Measurements from ENCODE around the gene HNRNPR.
A peak's percentile ranks its signal among the peaks of the same experiment; 100 is the strongest.
"Not testable (repeated sequence)": the region's sequence is repeated elsewhere in the genome, so short reads cannot be mapped to it uniquely, and the experiment has no call there.

Gene HNRNPR

DNA sequence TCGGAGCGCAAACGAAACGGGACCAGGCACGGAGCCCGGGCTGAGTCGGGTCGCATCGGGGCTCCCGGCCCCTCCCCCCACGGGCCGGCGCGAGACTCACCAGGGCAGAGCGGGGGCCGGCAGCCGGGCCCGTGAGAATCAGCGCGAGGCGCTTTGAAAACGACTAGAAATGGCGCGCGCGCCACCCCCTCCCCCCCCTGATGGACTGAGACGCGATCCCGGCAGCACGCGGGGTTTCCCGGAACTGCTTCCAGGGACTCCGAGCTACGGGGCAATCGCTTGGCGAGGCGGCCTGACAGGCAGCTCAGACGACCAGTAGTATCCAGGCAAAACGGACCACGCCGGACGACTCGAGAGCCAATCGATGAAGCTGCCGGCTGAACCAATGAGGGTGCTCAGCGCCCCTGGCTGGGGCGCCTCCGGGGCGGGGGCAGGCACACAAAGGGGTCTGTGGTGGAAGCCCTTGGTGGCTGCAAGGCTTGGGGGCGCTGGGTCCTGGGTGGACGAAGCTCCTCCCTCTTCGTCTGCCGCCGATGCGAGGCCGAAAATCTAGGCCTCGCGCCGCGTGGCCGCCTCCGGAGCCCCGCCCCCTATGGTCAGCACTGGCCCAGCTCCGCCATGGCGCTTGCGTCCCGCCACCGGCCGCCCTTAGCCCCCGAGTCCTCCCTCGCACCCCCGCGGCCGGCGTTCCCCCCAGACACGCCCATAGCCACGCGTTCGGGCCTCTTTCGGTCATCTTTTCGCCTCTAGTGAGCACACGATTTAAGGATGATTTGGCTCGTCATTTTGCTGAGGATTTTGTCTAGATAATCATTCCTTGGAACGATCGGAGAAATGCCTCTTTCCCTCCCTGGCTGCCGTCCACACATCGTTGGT is at the start of gene HNRNPR:
TSS of gene HNRNPR (minus strand) at position 174 of the 876 bp plus-strand sequence. CDS start 3,276 bp downstream, outside the sequence.
- peak; percentile 98 for DNase-seq

DNA sequence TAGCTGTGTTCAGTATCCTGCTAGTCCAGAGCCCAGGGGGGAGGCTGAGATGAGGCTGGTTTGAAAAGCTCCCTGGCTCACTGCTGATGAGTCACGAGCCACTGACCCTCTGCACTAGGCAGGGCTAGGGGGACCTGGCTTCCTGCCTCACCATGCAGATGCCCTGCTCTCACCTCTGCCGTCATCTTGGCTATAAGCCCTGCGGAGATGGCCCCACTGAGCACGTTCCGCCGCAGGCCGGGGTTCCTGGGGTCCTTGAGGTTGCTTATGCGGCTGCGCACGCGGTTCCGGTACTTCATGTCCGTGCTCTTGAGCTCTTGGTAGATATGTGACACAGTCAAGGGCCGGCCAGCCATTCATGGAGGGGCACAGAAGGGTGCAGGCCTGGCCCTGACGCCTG is 49.6 kb upstream of the HNRNPR start:
- no peak for DNase-seq

DNA sequence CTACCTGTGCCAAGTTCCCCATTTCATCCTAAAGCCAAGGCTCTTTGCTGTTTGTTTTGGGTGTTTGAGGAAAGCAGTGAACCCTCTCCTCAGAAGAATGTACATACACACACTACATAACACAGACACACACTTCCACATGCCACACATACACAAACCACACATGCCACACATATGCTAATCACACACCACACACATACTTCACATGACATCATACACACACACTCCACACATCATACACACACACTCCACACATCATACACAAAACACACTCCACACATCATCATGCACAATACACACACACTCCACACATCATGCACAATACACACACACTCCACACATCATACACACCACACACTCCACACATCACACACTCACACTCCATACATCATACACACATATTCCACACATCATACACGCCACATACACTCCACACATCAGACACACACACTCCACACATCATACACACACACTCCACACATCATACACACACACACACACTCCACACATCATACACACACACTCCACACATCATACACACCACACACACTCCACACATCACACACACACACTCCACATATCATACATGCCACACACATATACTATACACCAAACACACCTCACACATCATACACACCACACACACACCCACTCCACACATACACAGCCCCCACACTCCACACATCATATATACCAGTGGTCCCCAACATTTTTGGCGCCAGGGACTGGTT is 48.2 kb upstream of the HNRNPR start:
- no peak for DNase-seq

DNA sequence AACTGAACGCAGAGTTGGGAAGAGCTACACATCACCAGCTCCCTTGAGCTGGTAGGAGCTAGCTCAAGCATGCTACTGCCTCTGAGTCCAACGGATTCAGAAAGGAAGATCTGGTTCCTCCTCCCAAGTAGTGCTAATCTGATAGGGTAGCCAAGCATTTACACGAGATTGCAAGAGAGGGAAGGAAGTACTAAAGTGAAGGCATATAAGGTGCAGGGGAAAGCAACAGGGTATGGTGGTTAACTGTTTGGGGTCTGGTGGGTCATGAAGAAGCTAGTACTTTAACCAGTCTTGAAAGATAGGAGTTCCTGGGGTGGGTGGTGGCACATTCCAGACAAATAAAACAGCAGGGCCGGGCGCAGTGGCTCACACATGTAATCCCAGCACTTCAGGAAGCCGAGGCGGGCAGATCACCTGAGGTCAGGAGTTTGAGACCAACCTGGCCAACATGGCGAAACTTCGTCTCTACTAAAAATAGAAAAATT is 45.8 kb upstream of the HNRNPR start:
- no peak for DNase-seq

DNA sequence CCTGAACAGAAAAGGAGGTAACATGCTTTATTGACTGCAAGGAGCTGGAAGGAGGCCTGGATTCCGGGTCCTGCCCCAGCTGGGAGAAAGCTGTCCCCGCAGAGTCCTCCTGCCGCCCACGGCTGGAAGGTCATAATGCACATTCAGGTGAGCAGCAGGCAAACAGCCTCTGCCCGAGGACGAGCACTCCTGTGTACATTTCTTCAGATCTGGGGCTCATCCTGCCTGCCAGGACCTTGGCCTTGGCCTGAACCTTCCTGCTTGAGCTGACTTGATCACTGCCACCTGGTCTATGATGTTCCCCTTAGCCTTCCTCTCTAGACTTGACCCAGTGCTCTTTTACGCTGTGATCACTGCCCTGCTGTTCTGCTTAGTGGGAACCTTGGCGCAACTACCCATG is 43.4 kb upstream of the HNRNPR start:
- no peak for DNase-seq

DNA sequence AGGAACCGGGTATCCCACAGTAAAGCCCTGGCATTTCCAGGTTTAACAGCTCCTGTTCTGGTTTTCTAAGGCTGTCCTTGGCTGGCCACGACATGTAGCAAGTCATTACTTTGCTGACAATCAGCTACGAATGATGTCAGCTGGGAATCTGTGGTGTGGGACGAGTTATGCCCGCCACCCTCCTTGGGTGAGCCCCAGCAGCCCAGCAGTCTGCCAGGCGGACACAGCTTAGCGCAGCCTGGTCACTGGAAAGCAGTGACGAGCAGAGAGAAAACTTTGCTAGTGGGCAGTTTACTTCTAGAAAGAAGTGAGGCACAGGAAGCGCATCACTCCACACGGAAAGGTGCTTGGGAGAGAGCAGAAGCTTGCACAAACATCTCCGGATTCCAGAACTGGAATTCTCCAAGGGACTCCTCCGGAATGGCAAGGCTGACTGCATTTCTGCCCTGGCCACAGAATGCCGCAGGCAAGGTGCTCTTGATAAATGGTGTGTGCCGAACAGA is 41.1 kb upstream of the HNRNPR start:
- no peak for DNase-seq

DNA sequence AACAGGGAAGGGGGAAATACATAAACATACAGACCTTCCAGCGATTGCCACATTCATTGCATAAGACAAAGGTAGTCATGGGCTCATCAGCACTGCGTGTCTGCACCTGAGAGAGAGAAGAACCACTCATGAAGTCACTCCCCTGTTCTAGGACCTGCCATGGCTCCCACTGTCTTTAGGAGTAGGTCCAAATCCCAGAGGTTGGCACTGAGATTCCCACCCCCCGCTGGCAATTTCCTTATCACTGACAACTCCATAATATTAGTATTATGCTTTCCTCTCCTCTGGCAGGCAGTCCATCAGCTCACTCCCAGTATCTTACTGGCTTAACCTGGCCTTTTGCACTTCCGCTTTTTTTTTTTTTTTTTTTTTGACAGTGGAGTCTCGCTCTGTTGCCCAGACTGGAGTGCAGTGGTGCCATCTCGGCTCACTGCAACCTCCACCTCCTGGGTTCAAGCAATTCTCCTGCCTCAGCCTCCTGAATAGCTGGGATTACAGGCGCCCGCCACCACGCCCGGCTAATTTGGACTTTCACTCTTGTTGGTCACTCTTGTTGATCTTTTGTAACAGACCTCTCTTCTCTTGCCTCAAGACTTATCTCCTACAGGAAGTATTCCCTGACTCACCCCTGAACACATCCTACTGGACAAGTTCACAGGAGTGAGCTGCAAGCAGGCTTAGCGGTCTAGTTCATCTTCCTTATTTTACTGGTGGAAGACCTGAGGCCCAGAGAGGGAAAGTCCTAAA is 40.4 kb upstream of the HNRNPR start:
- no peak for DNase-seq

DNA sequence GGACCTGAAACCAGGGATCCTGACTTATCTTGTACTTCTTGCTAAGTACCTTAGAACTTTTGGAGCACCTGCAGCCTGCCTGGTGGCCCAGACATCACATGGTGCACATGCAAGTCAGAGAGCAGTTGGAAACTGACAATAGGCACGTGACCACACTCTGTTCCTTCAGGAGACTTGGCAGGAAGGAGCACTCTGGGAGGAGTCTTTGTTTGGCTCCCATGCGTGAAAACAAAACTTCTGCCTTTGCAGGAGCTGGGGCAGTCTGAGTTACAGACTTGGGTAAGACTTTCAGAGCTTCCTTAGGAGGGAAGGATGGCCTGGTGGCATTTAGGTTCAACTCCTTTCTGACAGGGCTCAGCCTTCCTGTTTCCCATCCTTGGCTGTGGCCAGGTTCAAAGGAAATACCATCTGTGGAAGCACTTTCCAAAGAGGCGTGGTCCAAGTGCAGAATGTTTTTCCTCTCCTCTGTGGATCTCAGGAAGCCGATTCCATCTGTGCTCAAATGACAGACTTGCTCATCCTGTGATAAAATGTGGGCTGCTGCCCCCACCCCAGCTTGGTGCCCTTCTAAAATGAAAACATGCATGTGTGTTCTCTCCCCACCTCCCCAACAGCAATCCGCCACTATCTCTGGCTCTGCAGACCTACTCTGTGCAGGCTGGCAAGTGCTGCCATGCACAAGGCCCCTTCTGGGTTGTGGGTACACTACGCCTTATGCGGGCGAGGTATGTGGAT is 39.7 kb upstream of the HNRNPR start:
- no peak for DNase-seq

DNA sequence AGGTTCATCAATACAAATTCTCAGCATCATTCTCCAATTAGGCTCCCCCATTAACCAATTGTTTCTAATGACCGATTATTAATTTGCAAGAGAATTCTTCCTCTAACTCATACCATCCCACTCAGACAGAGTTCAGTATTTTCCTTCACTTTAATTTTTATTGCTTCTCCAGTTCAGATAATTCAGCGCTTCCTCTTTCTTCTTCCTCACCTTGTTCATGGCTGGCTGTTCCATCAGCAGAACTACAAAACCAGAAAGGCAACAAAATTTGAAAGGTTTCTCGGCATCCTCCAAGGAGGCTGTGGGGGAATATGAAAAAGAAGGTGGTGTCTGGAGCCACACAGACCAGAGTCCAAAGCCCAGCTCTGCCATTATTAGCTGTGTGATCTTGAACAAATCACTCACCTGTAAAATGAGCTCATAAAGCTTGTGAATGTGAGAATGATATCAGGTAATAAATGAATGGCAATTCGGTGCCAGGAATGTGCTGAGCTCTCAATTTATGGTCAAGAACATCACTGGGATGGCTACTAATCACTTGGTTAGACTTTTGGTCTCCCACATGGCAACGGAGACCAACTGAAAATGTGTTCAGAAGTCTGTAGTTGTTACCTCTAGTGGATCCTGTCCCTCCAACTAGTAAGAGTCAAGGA is 37.3 kb upstream of the HNRNPR start:
- DNase-seq = no peak

DNA sequence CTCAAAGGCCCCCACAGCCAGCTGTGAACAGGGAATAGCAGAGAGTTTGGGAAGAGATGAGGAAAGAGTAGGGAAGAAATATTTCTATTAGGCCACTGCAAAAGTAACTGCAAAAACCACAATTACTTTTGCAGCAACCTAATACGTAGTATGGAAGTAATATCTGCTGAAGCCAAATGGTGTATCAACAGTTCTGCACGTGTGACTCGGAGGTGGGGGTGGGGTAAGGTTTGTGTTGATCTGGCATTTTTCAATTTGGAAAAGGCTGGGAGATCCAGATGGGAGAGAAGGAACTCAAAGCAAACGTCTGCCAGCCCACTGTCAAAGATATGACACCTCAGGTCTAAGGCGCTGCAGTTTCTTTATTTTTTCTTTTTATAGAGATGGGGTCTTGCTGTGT is 36.6 kb upstream of the HNRNPR start:
- DNase-seq = no peak

DNA sequence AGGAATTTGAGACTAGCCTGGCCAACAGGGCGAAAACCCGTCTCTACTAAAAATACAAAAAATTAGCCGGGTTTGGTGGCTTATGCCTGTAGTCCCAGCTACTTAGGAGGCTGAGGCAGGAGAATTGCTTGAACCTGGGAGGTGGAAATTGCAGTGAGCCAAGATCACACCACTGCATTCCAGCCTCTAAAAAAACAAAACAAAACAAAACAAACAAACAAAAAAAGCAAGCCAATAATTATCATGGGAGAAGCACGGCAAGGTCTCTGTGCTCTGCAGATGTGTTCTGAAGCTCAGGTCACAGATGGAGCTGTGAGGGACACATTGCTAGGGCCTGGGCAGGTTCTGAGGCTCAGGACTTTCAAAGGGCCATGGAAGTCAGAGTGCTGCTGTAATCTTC is 36.2 kb upstream of the HNRNPR start:
- not testable (repeated sequence) for DNase-seq

DNA sequence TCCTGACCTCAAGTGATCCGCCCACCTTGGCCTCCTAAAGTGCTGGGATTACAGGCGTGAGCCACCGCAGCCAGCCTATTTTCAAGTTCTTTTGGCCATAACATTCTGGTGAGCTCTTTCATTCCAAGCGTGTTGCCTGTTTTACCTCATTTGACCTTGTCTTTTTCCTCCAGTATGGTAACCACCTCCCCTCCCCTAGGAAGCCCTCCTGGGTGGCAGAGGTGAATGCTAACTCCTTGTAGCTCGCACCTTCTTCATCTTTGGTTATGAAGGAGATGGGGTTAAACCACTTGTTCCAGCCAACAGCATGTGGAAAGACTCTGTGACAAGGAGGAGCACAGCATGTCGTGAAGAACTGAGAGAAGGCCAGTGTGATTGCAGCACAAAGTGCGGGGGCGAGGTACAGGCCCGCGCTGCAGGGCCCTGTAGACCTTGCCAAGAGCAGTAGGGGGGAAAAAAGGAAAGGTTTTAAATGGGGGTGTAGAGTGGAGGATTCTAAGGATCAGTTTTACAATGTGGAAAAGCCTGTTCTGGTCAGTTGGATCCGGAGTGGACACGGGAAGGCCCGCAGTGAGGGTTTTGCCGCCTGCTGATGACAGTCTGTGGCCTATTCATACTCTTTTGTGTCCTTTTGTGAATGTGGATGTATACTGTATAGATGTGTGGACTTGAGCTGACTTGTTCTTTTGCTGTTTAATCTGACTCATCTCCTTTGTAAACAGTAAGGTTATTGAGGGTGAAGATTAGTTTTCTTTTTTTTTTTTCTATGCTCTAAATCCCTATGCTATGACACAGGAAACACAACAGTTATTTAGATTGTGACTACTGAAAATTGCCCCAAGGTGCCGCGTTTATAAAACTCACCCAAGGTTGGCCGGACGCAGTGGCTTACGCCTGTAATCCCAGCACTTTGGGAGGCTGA is 33.1 kb upstream of the HNRNPR start:
- DNase-seq = no peak

DNA sequence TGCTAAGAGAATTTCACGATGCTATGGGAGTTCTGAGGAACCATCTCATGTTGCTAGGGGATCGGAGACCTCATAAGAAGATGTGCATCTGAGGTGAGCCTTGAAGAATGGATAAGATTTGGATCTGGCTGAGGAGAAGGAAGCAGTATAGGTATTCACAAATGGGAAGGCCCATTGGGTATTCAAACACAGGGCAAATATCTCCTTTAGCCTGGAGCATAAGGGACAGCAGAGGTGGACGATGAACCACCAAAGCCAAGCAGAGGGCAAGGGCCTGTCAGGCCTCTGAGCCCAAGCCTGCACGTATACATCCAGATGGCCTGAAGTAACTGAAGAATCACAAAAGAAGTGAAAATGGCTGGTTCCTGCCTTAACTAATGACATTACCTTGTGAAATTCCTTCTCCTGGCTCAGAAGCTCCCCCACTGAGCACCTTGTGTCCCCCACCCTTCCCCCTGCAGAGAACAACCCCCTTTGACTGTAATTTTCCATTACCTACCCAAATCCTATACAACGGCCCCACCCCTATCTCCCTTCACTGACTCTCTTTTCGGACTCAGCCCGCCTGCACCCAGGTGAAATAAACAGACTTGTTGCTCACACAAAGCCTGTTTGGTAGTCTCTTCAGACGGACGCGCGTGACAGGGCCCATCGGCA is 30.1 kb upstream of the HNRNPR start:
- DNase-seq = not testable (repeated sequence)

DNA sequence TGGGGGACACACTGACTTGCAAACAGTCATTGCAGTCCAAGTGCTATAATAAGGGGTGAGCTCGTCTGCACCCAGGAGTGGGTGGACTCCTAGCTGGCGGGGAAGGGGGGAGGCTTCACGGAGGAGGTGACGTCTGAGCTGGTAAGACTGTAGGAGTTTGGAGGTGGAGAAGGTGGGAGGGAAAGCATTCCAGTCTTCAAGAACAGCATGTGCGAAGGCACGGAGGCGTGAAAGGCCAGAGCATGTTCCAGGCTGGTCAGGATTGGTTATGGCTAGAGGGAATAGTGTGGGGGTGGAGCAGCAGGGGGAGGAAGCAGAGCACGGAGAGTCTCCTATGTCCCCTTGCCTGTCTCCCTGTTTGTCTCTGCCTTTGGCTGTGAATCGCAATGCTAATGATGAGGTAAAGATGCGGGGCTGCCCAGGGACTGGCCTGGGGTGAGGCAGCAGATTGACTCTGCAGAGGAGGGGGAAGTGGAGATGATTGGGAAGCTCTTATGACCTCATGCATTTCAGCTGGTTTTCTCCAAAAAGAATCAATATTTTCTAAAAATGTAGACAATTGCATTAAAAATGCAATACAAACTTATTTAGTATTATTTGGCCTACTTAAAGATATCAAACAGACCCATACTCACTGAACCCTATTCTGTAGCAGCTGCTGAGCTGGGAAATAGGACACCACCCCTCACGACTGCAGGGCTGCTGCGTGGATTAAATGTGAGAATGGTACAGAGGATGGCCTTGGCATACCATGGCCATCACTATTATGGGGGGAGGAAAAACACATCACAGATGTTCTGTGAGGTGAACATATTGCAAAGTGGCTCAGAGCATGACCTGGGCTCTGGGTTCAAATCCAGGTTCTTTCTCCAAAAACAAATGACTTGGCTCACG is 28.1 kb upstream of the HNRNPR start:
- no peak for DNase-seq

DNA sequence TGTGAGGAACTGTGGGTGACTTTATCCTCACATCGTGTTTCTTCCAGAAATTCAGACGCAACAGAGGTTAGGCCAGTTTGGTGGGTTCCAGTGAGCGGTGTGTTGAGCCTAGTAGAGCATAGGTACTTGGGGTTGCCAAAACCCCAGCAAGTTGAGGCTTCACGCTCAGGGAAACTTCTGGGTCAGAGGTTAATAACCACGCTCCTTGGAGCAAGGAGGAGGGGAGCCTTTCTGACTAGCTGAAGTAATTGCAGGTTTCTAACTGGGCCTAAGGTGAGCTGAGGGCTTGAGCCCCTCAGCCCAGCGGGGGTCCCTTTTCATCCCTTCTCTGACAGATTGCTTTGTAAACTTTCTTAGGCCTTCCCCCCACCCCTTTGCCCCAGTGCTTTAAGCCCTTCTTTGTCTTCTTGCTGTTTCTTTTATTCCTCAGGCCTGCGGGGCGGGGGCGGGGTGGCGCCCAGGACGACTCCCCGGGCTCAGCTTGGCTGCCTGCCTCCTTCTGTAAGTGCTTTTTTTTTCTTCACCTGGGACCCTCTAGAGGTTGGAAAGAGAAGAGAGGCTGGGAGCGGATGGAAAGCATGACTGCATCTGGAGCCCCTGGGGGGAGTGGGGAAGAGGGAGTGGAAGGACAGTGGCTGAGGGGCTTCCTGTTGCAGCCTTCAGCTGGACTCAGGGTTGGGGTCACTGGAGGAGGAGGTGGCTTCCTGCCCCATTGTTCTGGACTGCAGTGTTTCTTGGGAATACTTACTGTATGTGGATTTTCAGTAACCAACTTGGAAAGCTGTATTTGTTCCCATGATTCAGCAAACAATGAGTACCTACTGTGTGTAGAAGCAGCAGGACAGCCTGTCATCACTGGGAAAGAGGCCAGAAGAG is 26.9 kb upstream of the HNRNPR start:
- no peak for DNase-seq

DNA sequence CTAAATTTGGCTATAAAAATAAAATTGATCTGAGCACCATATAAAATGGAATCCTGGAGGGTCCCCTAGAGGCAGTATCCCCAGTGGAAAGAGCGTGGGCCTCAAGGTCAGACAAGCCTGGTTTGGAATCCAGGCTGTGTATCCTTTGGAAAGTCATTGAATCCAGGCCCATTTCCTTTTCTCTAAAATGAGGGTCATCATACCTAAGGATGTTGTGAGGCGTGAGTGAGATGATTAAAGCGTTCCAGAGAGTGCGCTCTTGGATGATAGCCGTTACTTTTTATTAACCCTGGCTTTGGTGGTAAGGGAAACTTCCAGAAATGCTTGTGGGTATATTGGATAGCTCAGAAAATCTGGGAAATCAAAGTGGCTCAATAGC is 26.2 kb upstream of the HNRNPR start:
- no peak for DNase-seq

DNA sequence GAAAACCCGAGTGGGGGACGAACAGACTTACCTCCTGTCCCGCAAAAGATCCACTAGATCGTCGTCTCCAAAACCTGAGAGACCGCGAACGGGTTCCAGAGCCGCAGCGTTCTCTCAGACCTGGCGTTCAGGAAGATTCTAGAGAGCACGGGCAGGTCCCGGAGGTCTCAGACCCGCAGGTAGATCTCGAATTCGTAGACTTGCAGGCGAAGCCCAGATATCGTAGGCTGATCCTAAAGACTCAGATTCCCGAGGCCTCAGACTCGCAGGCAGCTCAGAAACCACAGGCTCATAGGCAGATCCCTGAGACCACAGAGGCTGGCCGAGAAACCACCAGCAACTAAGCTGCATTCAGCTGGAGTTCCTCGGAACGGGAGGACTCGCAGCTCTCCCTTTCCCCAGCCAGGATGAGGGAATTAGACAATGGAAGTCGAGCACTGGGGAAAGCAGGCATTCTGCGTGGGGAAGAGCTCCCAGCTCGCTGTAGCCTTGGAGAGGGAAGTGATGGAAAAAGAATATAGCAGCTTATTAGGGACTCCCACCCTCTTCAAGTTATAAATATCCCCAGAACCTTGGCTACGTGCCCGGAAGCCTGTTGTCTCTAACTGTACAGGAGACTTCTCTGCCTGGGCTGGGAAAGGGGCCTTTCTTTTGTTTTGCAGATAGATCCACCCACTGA is 25.4 kb upstream of the HNRNPR start, which contains the start of gene ZNF436:
TSS of gene ZNF436 (minus strand) at position 502 of the 679 bp plus-strand sequence. CDS start 1,831 bp downstream, outside the sequence.
- DNase-seq = peak; percentile 55

All from NCI-H1436 treated with DMSO at 0.1 percent for 48 hours (cell line).